Measurements from ENCODE around the gene HTR4. TPM values are rescaled to one million over a fixed set of nuclear protein-coding genes. Genes with fewer than 3 reads are reported as not detected.

Gene HTR4
- total and polyA plus RNA-seq, 9 donors = 0.07 to 0.32 (median 0.11) TPM; not detected in 4

GRCh38 chr5:148595697-148596096 is 58.6 kb downstream of the HTR4 start:
- H3K27ac ChIP-seq = no peak overlapping the region
- DNase-seq = no peak
- TF ChIP-seq POLR2A (IDR thresholded peaks at IDR 0.05) = no peak
- TF ChIP-seq CTCF (IDR thresholded peaks at IDR 0.05) = no peak
- no peak for TF ChIP-seq EP300 (IDR thresholded peaks at IDR 0.05)
- H3K36me3 ChIP-seq = no peaks in the 10 kb centered on the region
- WGBS, 3 donors = 81 to 84% (median 83%) methylated on average over 5 of the region's 5 CpGs
- H3K4me3 ChIP-seq = no peak overlapping the region
- no peaks in the 10 kb centered on the region for H3K9me3 ChIP-seq
- H3K4me1 ChIP-seq (ENCODE audit: insufficient read depth) = no peaks in the 10 kb centered on the region
- no peaks in the 10 kb centered on the region for H3K27me3 ChIP-seq
- intact Hi-C loops (cut with DNase I) = no loop called here

DNA sequence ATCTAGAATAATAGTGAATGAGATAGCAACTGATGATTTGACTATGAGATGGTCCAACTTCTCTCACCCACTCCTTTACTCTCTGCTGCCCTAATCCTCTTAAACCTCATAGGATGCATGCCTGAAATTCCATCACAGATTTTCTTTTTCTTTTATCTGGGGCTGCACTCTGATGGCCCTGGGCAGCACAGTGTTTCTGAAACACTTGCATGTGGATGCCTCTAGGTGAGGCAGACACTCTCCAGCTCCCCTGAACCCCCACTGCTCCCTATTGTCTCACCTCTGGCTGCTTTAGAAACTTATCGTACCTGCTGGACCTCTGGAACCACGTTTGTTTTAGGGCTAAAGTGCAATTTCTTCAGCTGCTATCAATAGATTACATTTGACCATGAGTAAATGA is 67.5 kb downstream of the HTR4 start:
- no peaks in the 10 kb centered on the region for H3K4me1 ChIP-seq (ENCODE audit: insufficient read depth)
- TF ChIP-seq EP300 (IDR thresholded peaks at IDR 0.05) = no peak
- TF ChIP-seq POLR2A (IDR thresholded peaks at IDR 0.05) = no peak
- TF ChIP-seq CTCF (IDR thresholded peaks at IDR 0.05) = no peak
- no peaks in the 10 kb centered on the region for H3K36me3 ChIP-seq
- WGBS, 3 donors = 31 to 39% (median 34%) methylated on average over 2 of the region's 2 CpGs
- H3K4me3 ChIP-seq = no peak overlapping the region
- no peak for DNase-seq
- intact Hi-C loops (cut with DNase I) = no loop called here
- no peak overlapping the region for H3K27ac ChIP-seq
- H3K27me3 ChIP-seq = no peaks in the 10 kb centered on the region
- no peaks in the 10 kb centered on the region for H3K9me3 ChIP-seq

DNA sequence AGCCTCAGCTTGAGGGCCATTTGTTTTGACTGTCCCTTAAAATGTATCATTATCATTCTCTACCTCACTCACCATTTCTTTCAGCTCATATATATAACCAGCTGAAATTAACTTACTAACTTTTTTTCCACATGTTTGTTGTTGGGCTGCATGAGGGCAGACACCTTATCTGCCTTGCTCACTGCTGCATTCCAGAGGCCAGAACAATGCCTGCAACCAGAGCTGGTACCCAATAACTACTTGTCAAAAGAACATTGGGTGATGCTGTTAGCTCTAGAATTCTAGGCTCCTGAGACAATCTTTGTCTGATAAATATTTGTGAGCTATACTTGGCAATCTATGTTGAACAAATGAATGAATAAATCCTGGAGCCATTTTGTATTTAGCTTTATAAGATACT is 68.3 kb downstream of the HTR4 start:
- Histone ChIP-seq H3K4me1 (ENCODE audit: insufficient read depth) (no peaks in the 10 kb centered on the region), H3K27ac (no peak overlapping the region), H3K36me3 (no peaks in the 10 kb centered on the region), H3K9me3 (no peaks in the 10 kb centered on the region), H3K4me3 (no peak overlapping the region), H3K27me3 (no peaks in the 10 kb centered on the region)
- intact Hi-C loops (cut with DNase I) = no loop called here
- DNase-seq = no peak
- no peak for TF ChIP-seq EP300 (IDR thresholded peaks at IDR 0.05)
- no peak for TF ChIP-seq POLR2A (IDR thresholded peaks at IDR 0.05)
- no peak for TF ChIP-seq CTCF (IDR thresholded peaks at IDR 0.05)

GRCh38 chr5:148584103-148584502 is 70.2 kb downstream of the HTR4 start:
- intact Hi-C loops (cut with DNase I) = no loop called here

More at GRCh38 chr5:148584103-148584502, 70.2 kb downstream of the HTR4 start:
- TF ChIP-seq EP300 (IDR thresholded peaks at IDR 0.05) (no peak), POLR2A (IDR thresholded peaks at IDR 0.05) (no peak), CTCF (IDR thresholded peaks at IDR 0.05) (no peak)
- no peak overlapping the region for H3K4me3 ChIP-seq
- no peak for DNase-seq
- H3K9me3 ChIP-seq = no peaks in the 10 kb centered on the region
- no peaks in the 10 kb centered on the region for H3K27me3 ChIP-seq
- H3K36me3 ChIP-seq = no peaks in the 10 kb centered on the region
- no peaks in the 10 kb centered on the region for H3K4me1 ChIP-seq (ENCODE audit: insufficient read depth)
- no peak overlapping the region for H3K27ac ChIP-seq
